ENCODE results near the gene STAT5A. TPM values are rescaled to one million over a fixed set of nuclear protein-coding genes. Genes with fewer than 3 reads are reported as not detected.

STAT5A gene
- total RNA-seq, 4 donors from 2014 or later, result 30.7 to 69.2 (median 33.9) TPM

- H3K4me3 ChIP-seq, result no peak overlapping the region
- H3K27me3 ChIP-seq, result no peaks in the 10 kb centered on the region
- H3K9me3 ChIP-seq, result no peaks in the 10 kb centered on the region
- H3K27ac ChIP-seq, result peak overlapping the region; percentile 90 to 94
- TF ChIP-seq, protein P1, sequence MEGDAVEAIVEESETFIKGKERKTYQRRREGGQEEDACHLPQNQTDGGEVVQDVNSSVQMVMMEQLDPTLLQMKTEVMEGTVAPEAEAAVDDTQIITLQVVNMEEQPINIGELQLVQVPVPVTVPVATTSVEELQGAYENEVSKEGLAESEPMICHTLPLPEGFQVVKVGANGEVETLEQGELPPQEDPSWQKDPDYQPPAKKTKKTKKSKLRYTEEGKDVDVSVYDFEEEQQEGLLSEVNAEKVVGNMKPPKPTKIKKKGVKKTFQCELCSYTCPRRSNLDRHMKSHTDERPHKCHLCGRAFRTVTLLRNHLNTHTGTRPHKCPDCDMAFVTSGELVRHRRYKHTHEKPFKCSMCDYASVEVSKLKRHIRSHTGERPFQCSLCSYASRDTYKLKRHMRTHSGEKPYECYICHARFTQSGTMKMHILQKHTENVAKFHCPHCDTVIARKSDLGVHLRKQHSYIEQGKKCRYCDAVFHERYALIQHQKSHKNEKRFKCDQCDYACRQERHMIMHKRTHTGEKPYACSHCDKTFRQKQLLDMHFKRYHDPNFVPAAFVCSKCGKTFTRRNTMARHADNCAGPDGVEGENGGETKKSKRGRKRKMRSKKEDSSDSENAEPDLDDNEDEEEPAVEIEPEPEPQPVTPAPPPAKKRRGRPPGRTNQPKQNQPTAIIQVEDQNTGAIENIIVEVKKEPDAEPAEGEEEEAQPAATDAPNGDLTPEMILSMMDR (IDR thresholded peaks at IDR 0.05), result no peak
- TF ChIP-seq POLR2A (IDR thresholded peaks at IDR 0.05), result no peak
- H3K4me1 ChIP-seq, result peaks cover 10% of the 10 kb centered on the region in 2 donors
- H3K36me3 ChIP-seq, result no peaks in the 10 kb centered on the region
- intact Hi-C loops (cut with DNase I; ENCODE audit: low total_unique reads), result no loop called here
- DNase-seq, result no peak
Measured at GRCh38 chr17:42310787-42311215, 22.5 kb downstream of the STAT5A start.

GRCh38 chr17:42311240-42312034 is 23.1 kb downstream of the STAT5A start:
- Histone ChIP-seq H3K27ac (peak overlapping the region; percentile 90 to 94), H3K4me1 (peaks cover 10% of the 10 kb centered on the region in 2 donors), H3K4me3 (no peak overlapping the region), H3K9me3 (no peaks in the 10 kb centered on the region), H3K36me3 (no peaks in the 10 kb centered on the region), H3K27me3 (no peaks in the 10 kb centered on the region)
- DNase-seq, result peak; percentile 93 to 95
- peak; percentile 16 to 34 for TF ChIP-seq POLR2A (IDR thresholded peaks at IDR 0.05)
- TF ChIP-seq, protein P1 (IDR thresholded peaks at IDR 0.05), result peak in 1 of 4 experiments; percentile 30
- intact Hi-C loops (cut with DNase I; ENCODE audit: low total_unique reads), result no loop called here

DNA sequence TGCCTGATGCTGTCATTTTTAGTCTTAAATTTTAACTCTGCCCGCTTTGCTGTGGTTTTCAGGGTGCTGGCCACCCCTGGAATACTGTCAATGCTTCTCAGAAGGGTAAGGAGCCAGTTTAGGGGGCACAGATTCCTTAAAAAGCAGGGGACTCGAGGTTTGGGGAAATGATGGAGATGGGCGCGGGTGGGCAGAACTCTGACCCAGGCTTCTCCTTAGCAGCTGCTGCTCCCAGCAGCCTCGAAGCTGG is 23.7 kb downstream of the STAT5A start:
- intact Hi-C loops (cut with DNase I; ENCODE audit: low total_unique reads), result no loop called here
- Histone ChIP-seq H3K4me3 (no peak overlapping the region), H3K9me3 (no peaks in the 10 kb centered on the region), H3K27ac (peak overlapping the region; percentile 90 to 94), H3K27me3 (no peaks in the 10 kb centered on the region), H3K4me1 (peaks cover 10% of the 10 kb centered on the region in 2 donors), H3K36me3 (no peaks in the 10 kb centered on the region)
- DNase-seq, result no peak
- no peak for TF ChIP-seq POLR2A (IDR thresholded peaks at IDR 0.05)
- TF ChIP-seq, protein P1 (IDR thresholded peaks at IDR 0.05), result no peak

DNA sequence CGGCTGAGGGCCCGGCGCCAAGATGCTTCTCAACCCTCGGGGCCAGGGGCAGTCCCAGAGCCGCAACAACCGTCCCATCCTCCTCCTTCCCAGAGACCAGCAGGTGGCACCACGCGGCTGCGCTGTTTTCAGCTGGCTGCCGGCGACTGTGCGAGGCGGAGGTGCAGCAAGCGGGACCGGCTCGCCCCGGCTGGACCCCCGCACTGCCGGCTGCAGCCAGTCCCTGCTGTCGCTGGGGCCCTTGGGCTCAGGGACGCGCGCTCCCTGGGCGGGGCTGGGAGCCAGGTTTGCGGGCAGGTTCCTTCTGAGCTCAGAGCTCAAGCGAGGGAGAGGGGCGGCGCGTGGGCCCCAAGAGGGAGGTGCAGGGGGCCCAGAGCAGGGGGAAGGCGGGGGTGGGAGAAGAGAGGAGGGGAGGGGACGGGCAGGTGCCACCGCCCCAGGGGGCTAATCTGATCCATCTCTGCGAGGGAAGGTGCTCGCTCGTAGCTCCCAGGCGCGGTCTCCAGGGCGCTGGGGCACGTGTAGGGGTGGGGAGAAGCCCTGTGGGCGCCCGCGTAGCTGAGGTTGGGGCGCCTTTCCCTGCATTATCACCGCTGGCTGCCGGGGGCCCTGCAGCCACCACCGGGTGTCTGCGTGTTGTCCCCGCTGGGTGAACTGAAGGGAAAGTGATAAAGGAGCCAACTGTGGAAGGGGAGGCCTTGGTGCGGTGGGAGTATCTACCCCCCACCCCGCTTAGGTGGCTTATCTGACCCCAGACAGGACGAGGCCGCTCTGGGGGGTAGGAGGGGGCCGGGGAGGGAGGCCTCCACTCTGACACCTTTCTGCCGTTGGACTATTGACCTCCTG is 24.2 kb downstream of the STAT5A start:
- peak; percentile 86 to 88 for DNase-seq
- peaks cover 10% of the 10 kb centered on the region in 2 donors for H3K4me1 ChIP-seq
- intact Hi-C loops (cut with DNase I; ENCODE audit: low total_unique reads), result no loop called here

More for the DNA sequence above, 24.2 kb downstream of the STAT5A start:
- TF ChIP-seq, protein P1 (IDR thresholded peaks at IDR 0.05), result peak; percentile 61 to 82 (median 76)
- TF ChIP-seq POLR2A (IDR thresholded peaks at IDR 0.05), result peak in 1 of 2 donors; percentile 27
- Histone ChIP-seq H3K27me3 (no peaks in the 10 kb centered on the region), H3K27ac (peak overlapping the region; percentile 90 to 94), H3K4me3 (peak overlapping the region in 1 of 2 donors; percentile 16), H3K9me3 (no peaks in the 10 kb centered on the region), H3K36me3 (no peaks in the 10 kb centered on the region)

Data from uterus (tissue), 4 donors.